NCI-H774 (cell line): ENCODE data around the gene CHPF.

Experiments
- DNase-seq: peaks from one replicate; lab custom pipeline; 2025; lab: John Stamatoyannopoulos, UW

The CHPF gene

DNA sequence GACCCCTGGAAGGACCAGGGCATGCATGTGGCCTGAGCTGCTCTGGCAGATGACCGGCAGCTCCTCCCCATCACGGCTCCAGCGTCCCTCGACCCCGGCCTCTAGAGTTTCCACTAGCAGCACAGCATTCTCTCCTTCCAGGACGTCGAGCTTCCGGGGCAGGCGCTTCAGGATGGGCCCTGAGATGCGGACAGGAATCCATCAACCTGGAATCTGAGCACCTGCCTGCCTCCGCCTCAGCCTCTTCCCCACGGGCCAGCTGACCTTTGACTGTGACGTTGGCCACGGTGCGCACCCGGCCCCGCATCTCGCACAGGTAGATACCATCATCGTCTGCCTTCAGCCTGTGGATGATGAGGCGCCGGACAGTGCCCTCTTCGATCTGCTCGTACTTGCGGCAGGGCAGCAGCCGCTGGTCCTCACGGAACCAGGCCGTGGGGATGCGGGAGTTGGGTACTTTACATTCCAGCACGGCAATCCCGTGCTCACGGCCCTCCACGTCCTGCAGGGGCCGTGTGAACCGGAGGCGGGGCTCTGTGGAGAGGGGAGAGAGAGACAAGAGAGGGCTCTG is 24.3 kb upstream of the CHPF start:
- no peak for DNase-seq

- DNase-seq = no peak
Observed at GRCh38 chr2:219567131-219567530, 23.5 kb upstream of the CHPF start.

GRCh38 chr2:219566640-219567039 is 23.0 kb upstream of the CHPF start:
- DNase-seq = no peak

GRCh38 chr2:219565130-219566080 is 21.8 kb upstream of the CHPF start:
- no peak for DNase-seq

GRCh38 chr2:219563271-219563928 is 19.8 kb upstream of the CHPF start:
- DNase-seq = no peak

DNA sequence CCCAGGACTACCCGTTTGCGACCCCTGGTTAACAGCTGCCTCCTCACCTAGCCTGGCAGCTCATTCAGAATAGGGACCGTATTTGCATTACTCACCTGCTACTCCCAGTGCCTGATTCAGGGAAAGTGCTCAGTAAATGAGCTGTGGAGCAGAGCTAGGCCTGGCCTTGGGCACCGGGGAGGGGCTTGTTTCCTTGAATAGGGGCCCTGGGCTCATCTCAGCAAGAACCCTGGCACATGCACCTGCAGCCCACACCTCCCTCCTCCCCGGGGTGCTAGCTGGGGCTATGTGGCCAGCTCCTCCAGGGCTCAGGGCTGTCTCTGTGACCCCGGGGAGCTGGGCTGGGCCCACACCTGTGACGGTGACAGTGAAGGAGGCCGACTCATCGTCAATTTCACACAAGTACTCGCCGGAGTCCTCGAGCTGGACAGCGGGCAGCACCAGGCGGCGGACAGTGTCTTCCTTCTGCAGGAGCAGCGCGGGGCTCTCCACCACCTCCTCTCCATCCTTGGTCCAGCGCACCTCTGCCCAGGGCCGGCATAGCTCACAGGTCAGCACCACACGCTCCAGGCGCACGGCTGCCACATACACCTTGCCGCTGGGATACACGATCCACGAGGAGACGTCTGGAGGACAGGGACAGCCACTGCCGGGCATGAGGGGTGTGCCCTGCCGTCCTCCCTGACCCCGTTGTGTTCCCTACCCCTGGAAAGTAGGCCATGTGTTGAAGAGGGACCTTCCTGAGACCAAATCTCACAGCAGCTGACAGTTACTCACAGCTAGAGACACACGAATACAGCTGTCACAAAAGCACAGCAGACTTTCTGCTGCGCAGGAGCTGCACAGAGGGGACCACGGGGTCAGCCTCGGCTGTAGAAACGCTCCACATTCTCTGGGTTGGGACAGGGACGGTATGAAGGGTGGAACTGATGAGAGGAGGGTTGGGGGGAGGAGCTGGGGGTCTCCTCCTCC is 18.7 kb upstream of the CHPF start:
- DNase-seq = no peak

DNA sequence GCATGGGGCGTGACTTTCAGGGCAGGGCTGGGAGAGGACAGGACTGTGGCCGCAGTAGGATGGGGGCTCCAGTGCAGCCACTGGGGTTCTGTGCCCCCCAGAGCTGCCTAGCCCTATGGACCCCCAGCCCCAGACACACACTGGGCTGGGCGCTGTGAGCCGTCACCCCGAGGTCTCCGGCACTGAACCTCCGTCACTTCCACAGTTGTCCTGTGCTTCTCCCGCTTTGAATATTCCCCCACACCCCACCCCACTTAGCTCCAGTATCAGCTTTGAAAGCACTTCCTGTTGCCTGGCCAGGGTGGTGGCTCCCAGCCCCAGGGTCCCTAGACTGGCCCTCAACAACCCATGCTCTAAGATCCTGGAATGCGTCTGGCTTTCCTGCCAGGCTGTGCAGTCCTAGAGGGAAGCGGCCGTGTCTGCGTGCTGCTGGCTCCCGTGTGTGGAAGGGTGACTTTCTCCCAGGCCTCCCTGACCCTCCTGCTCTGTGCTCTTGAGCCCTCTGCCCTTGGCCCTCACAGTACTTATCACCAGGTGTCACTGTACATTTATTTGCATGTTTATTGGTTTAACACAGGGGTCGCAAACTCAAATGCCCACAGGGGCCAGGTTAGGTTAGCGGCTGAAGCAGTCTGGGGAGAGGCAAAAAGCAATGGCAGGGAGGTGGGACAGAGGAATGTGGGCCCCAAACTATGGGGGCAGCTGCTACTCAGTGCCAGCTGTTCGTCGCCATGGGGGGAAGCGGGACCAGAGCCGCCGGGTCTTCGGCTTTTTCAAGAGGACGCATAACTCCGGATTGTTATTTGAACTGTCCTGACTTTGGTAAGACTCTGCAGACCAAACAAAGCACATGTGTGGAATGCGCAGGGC is 17.8 kb upstream of the CHPF start:
- no peak for DNase-seq

- no peak for DNase-seq
Observed at GRCh38 chr2:219560893-219561178, 17.2 kb upstream of the CHPF start.

- no peak for DNase-seq
Observed at GRCh38 chr2:219560037-219560892, 16.7 kb upstream of the CHPF start.

GRCh38 chr2:219559156-219559915 is 15.7 kb upstream of the CHPF start:
- DNase-seq = no peak

DNA sequence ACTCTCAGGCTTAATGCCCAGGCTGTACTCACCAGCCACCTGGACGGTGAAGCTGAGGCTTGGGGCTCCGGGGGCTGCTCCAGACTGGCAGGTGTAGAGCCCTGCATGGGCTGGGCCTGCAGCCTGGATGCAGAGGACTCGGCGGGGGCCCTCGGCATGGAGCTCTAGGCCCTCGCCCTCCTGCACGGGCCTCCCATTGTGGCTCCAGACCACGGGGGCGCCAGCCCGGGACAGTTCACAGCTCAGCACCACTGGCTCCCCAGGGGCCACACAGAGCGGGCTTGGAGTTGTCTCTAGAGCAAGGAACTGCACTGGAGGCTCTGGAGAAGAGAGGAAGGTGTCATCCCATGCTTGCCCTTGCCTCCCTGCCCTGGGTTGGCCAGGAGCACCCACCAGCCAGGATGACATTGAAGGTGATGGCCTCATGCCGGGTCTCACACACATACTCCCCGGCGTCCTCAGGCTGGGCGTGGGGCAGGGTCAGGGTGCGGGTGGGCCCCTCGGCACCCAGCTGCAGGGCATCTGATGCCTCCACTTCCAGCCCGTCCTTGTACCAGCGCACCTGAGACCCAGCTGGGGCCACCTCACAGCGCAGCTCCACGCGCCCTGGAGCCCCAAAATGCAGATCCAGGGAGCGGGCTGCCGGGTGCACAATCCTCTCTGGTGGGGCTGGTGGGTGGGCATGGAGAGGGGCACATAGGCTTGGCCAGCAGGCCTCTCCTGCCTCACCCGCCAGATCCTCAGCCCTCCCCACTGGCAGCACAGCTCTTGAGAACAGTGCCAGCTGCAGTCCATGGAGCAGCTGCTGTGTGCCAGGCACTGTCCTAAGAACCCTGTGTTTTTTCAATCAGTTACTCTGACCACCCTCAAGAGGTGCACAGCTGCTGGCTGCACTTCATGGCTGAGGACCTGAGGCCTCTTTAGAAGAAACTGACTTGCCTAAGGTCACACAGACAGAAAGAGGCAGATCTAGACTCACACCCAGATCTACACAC is 14.5 kb upstream of the CHPF start:
- DNase-seq = no peak

DNA sequence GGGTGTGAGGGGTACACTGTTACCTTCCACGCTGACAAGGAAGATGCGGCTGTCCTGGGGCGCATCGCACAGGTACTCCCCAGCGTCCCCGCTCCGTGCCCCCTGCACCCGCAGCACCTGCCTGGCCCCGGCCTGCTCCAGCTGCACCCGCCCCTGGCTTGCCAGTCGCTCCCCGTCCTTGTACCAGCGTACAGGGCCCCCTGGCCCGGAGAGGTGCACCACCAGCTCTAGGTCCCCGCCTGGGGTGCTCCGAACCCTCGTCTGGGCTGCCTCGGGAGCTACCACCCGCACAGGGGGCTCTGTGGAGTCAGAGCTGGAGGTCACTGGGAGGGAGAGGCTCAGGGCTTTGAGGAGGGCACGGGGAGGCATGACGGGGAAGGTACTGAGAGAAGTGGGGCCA is 13.7 kb upstream of the CHPF start:
- no peak for DNase-seq

GRCh38 chr2:219556413-219556812 is 12.8 kb upstream of the CHPF start:
- no peak for DNase-seq

- no peak for DNase-seq
Observed at GRCh38 chr2:219555956-219556355, 12.3 kb upstream of the CHPF start.

DNA sequence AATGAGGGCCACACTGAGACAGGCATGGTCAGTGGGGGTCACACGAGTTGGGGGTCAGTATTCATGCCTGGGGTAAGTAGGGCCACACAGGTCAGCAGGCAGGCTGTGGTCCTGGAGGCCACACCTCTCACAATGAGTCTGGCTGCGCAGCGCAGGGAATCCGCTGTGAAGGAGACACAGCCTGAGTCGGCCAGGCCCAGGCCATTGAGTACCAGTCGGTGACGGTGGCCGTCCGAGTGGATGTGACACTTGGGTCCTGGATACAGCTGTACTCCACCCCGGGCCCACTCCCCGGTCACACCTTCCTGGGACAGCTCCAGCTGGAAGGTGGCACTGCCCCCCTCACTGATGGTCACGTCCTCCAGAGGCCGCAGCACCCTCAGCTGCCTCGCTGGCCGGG is 10.7 kb upstream of the CHPF start:
- no peak for DNase-seq

DNA sequence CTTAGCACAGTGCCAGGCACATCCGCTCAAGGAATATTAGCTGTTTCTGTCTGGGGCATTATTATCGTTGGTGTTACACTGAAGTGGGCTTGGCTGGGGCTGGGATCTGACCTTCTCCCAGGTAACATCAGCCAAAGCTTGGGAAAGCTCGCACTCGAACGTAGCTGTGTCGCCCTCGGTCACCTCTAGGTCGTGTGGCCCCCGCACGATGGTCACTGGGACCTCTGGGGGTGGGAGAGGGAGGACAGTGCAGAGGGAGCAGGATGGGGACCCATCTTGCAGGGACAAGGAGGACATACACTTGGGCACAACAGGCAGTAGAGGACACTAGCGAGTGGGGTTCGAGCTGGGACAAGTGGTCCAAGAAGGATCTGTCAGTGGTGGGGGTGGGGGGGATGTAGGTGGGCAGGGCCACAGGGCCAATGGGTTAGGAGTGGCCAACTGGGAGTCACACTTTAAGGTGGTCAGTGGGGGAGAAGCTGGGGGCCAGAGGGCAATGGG is 9.9 kb upstream of the CHPF start:
- DNase-seq = no peak

- no peak for DNase-seq
Observed at GRCh38 chr2:219553168-219553417, 9.5 kb upstream of the CHPF start.
